ENCODE results near the gene NPAS3.

GRCh38 chr14:33348510-33348909, 409.8 kb downstream of the NPAS3 start:
- TF ChIP-seq, protein P1, sequence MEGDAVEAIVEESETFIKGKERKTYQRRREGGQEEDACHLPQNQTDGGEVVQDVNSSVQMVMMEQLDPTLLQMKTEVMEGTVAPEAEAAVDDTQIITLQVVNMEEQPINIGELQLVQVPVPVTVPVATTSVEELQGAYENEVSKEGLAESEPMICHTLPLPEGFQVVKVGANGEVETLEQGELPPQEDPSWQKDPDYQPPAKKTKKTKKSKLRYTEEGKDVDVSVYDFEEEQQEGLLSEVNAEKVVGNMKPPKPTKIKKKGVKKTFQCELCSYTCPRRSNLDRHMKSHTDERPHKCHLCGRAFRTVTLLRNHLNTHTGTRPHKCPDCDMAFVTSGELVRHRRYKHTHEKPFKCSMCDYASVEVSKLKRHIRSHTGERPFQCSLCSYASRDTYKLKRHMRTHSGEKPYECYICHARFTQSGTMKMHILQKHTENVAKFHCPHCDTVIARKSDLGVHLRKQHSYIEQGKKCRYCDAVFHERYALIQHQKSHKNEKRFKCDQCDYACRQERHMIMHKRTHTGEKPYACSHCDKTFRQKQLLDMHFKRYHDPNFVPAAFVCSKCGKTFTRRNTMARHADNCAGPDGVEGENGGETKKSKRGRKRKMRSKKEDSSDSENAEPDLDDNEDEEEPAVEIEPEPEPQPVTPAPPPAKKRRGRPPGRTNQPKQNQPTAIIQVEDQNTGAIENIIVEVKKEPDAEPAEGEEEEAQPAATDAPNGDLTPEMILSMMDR (IDR thresholded peaks at IDR 0.05) = no peak
- TF ChIP-seq POLR2A (IDR thresholded peaks at IDR 0.05) = no peak
